Measurements from ENCODE around the gene CD44.

DNA sequence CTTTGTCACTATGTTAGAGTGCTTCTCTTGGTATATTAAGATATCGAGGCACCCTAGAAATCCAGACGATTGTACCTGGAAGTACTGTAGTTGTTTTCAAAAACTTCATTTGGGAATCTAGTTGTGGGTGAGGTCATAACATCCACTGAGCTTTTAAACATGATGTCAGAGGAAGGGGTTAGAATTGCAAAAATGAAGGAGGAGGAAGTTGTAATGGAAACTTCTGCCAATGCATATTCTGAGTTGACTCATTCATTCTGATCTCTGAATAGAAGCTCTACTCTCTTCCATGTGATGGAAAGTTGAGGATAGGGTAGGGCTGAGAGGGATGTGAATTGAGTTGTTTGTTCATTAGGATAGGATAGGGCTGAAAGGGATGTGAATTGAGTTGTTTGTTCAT is 7.7 kb downstream of the CD44 start:
- TF ChIP-seq, protein P1, sequence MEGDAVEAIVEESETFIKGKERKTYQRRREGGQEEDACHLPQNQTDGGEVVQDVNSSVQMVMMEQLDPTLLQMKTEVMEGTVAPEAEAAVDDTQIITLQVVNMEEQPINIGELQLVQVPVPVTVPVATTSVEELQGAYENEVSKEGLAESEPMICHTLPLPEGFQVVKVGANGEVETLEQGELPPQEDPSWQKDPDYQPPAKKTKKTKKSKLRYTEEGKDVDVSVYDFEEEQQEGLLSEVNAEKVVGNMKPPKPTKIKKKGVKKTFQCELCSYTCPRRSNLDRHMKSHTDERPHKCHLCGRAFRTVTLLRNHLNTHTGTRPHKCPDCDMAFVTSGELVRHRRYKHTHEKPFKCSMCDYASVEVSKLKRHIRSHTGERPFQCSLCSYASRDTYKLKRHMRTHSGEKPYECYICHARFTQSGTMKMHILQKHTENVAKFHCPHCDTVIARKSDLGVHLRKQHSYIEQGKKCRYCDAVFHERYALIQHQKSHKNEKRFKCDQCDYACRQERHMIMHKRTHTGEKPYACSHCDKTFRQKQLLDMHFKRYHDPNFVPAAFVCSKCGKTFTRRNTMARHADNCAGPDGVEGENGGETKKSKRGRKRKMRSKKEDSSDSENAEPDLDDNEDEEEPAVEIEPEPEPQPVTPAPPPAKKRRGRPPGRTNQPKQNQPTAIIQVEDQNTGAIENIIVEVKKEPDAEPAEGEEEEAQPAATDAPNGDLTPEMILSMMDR (IDR thresholded peaks at IDR 0.05; ENCODE audit: low read depth, low read length), result no peak
- TF ChIP-seq EZH2phosphoT487 (IDR thresholded peaks at IDR 0.05; ENCODE audit: low read depth), result no peak
